ENCODE measurements around the gene FER1L5.
"Not testable (repeated sequence)": the region's sequence is repeated elsewhere in the genome, so short reads cannot be mapped to it uniquely, and the experiment has no call there.

The FER1L5 gene

DNA sequence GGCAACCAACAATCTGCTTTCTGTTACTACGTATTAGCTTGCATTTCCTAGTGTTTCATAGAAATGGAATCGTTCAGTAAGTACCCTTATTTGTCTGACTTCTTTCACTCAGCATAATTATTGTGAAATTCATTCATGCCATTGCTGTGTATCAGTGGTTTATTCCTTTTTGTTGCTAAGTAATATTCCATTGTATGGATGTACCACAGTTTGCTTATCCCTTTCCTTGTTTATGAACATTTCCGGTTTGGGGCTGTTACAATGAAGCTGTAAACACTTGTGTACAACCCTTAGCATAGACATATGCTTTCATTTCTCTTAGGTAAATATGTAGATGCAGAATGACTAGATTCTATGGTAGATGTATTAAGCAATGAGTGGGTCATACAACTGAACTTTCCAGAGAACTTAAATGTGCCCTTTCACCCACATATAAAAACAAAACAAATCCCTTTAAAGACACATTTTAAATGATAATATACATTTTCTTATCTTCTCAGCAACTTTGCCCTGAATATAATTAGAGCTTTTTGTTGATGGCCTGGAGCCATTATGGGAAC is 21.9 kb downstream of the FER1L5 start:
- H3K27ac ChIP-seq: no peak overlapping the region
- no peak for TF ChIP-seq ZFX (IDR thresholded peaks at IDR 0.05; ENCODE audit: borderline replicate concordance)
- no peak for TF ChIP-seq CTCF (IDR thresholded peaks at IDR 0.05)

GRCh38 chr2:96665083-96665569 is 22.6 kb downstream of the FER1L5 start:
- TF ChIP-seq ZFX (IDR thresholded peaks at IDR 0.05; ENCODE audit: borderline replicate concordance) (no peak), CTCF (IDR thresholded peaks at IDR 0.05) (no peak)
- no peak overlapping the region for H3K27ac ChIP-seq

DNA sequence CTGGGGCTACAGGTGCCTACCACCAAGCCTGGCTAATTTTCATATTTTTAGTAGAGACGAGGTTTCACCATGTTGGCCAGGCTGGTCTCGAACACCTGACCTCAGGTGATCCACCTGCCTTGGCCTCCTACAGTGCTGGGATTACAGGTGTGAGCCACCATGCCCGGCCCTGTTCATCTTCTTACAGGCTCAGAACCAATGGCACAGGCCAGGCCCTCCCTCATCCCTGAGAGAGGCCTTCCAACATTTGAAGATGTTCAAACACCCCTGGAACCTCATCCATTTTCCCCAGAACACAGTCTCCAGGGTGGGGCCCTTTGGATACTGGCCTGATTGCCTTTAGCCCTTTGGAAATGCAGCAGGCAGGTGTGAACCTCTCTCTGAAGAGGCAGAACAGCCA is 23.2 kb downstream of the FER1L5 start:
- H3K27ac ChIP-seq: not testable (repeated sequence)

- H3K27ac ChIP-seq: no peak overlapping the region
- TF ChIP-seq ZFX (IDR thresholded peaks at IDR 0.05; ENCODE audit: borderline replicate concordance) (no peak), CTCF (IDR thresholded peaks at IDR 0.05) (no peak)
Observed at GRCh38 chr2:96668771-96669170, 26.2 kb downstream of the FER1L5 start.

- H3K27ac ChIP-seq: no peak overlapping the region
- TF ChIP-seq CTCF (IDR thresholded peaks at IDR 0.05) (no peak), ZFX (IDR thresholded peaks at IDR 0.05; ENCODE audit: borderline replicate concordance) (no peak)
Observed at GRCh38 chr2:96669539-96670215, 27.1 kb downstream of the FER1L5 start.

- TF ChIP-seq CTCF (IDR thresholded peaks at IDR 0.05) (no peak), ZFX (IDR thresholded peaks at IDR 0.05; ENCODE audit: borderline replicate concordance) (no peak)
- H3K27ac ChIP-seq: peak overlapping the region; percentile 47
Observed at GRCh38 chr2:96679848-96680247, 37.3 kb downstream of the FER1L5 start.

- peak overlapping the region; percentile 47 for H3K27ac ChIP-seq
- TF ChIP-seq ZFX (IDR thresholded peaks at IDR 0.05; ENCODE audit: borderline replicate concordance) (no peak), CTCF (IDR thresholded peaks at IDR 0.05) (no peak)
Observed at GRCh38 chr2:96680561-96681141, 38.1 kb downstream of the FER1L5 start.
